HepG2 (cell line): ENCODE data around the gene RBM43. TPM values are rescaled to one million over a fixed set of nuclear protein-coding genes. Genes with fewer than 3 reads are reported as not detected.

Experiments
- ATF4 ChIP-seq, 2 experiments: fragments of 450-650 bp in 1 of 2; sonication (generic) in 1 of 2; formaldehyde crosslinking; IDR thresholded peaks; 2 replicates each; pipeline versions ENCODE4 v1.5.0 to v1.8.0; 2020 to 2022; ENCODE audit warnings: mild to moderate bottlenecking in 1 of 2, missing genetic modification reagents in 1 of 2
- DMTF1 ChIP-seq: sonication (generic); formaldehyde crosslinking; IDR thresholded peaks from 2 replicates; pipeline ENCODE4 v1.4.0; 2020; ENCODE audit warnings: mild to moderate bottlenecking, missing genetic modification reagents
- ETV5 ChIP-seq: IDR thresholded peaks from 2 replicates; pipeline ENCODE4 v1.6.1; 2018; ENCODE audit warnings: missing biosample characterization, missing genetic modification reagents, inconsistent platforms, borderline replicate concordance
- FOSL2 ChIP-seq: sonication (generic); formaldehyde crosslinking; IDR thresholded peaks from 2 replicates; pipeline ENCODE4 v1.4.0; 2020; ENCODE audit warnings: missing genetic modification reagents
- HNRNPK ChIP-seq: fragments of 200-400 bp; formaldehyde crosslinking; IDR thresholded peaks from 2 replicates; pipeline ENCODE4 v1.6.1; 2018; ENCODE audit warnings: low read length, low read depth, moderate library complexity, mild to moderate bottlenecking; ENCODE audit not compliant: poor library complexity, severe bottlenecking
- MTF2 ChIP-seq: sonication (generic); formaldehyde crosslinking; IDR thresholded peaks from 2 replicates; pipeline ENCODE4 v1.5.0; 2020; ENCODE audit warnings: missing genetic modification reagents, borderline replicate concordance
- MYPOP ChIP-seq: sonication (generic); formaldehyde crosslinking; IDR thresholded peaks from 2 replicates; pipeline ENCODE4 v1.8.1; 2023; ENCODE audit warnings: mild to moderate bottlenecking, moderate library complexity, missing genetic modification reagents
- NR2F6 ChIP-seq, 2 experiments: IDR thresholded peaks; 2 replicates each; pipeline ENCODE4 v1.6.1; 2016; ENCODE audit warnings: antibody characterized with exemption in 1 of 2, mild to moderate bottlenecking in 1 of 2
- ONECUT2 ChIP-seq: sonication (generic); formaldehyde crosslinking; IDR thresholded peaks from 2 replicates; pipeline ENCODE4 v1.4.0; 2020; ENCODE audit warnings: missing genetic modification reagents
- PCBP1 ChIP-seq: fragments of 200-400 bp; formaldehyde crosslinking; IDR thresholded peaks from 2 replicates; pipeline ENCODE4 v1.6.1; 2017; ENCODE audit warnings: mild to moderate bottlenecking, low read depth, low read length, borderline replicate concordance
- PRDM10 ChIP-seq: sonication (generic); formaldehyde crosslinking; IDR thresholded peaks from 2 replicates; pipeline ENCODE4 v1.4.0; 2020; ENCODE audit warnings: low read depth, missing genetic modification reagents
- RBM39 ChIP-seq: fragments of 200-400 bp; formaldehyde crosslinking; IDR thresholded peaks from one replicate; pipeline ENCODE4 v1.6.1; 2018; ENCODE audit warnings: antibody characterized with exemption, mild to moderate bottlenecking, low read depth, low read length; ENCODE audit not compliant: poor library complexity, severe bottlenecking
- TBL1XR1 ChIP-seq: fragments of 150-350 bp; IDR thresholded peaks from 2 replicates; pipeline ENCODE4 v1.6.1; 2014; ENCODE audit warnings: borderline replicate concordance, low read length; ENCODE audit not compliant: partially characterized antibody
- ZNF17 ChIP-seq: sonication (generic); formaldehyde crosslinking; IDR thresholded peaks from 2 replicates; pipeline ENCODE4 v1.5.0; 2020; ENCODE audit warnings: mild to moderate bottlenecking, missing genetic modification reagents
- ZNF547 ChIP-seq: sonication (generic); formaldehyde crosslinking; IDR thresholded peaks from 2 replicates; pipeline ENCODE4 v1.5.1; 2020; ENCODE audit warnings: mild to moderate bottlenecking, missing genetic modification reagents
- ZNF556 ChIP-seq: sonication (generic); formaldehyde crosslinking; IDR thresholded peaks from 2 replicates; pipeline ENCODE4 v1.4.0; 2020; ENCODE audit warnings: mild to moderate bottlenecking, missing genetic modification reagents, borderline replicate concordance
- ZNF619 ChIP-seq: sonication (generic); formaldehyde crosslinking; IDR thresholded peaks from 2 replicates; pipeline ENCODE4 v1.4.0; 2020; ENCODE audit warnings: mild to moderate bottlenecking, missing genetic modification reagents
- polyA plus RNA-seq, 8 experiments: library from polyadenylated mRNA; depleted of rRNA in 3 of 8; stranded (reverse) in 7 of 8; unstranded in 1 of 8; fragments of >200 nt; fragmentation: Illumina TruSeq in 4 of 8; extraction: Trizol in 4 of 8; gene quantifications; 2 replicates each; pipeline versions ENCODE4 v1.2.1 to v1.2.3, GENCODE V29; 2011 to 2016; ENCODE audit warnings: low read depth in 4 of 8, missing spikeins in 1 of 8, mixed read lengths in 1 of 8; ENCODE audit not compliant: insufficient read depth in 1 of 8
- total RNA-seq, 5 experiments: library from RNA; depleted of rRNA; stranded (reverse); fragments of >200 nt; fragmentation: Illumina TruSeq; extraction: Trizol; gene quantifications; 2 replicates each; pipeline ENCODE4 v1.2.3, GENCODE V29; 2016; ENCODE audit warnings: low read depth in 1 of 5

The RBM43 gene
- total and polyA plus RNA-seq, 2 of the 13 experiments (the other 11 are each of a cell fraction or from before 2014, with no cell fraction given): 0.31 to 0.70 TPM

- TF ChIP-seq PCBP1 (0 out of 2 replicates have a peak, but pooled peaks have one; percentile 46), ETV5 (CRISPR knock-in tag) (no peak; the same call in 1 of the 2 replicates), ZNF619 (CRISPR knock-in tag) (peak; percentile 84; the same call in 1 of the 2 replicates), ZNF547 (peak; percentile 94), FOSL2 (0 out of 2 replicates have a peak, but pooled peaks have one; percentile 19), HNRNPK (no peak), NR2F6 (IDR thresholded peaks at IDR 0.05) (no peak), NR2F6 (CRISPR knock-in tag; IDR thresholded peaks at IDR 0.05) (peak; percentile 32; the same call in 1 of the 2 replicates), PRDM10 (CRISPR knock-in tag) (0 out of 2 replicates have a peak, but pooled peaks have one; percentile 10), ONECUT2 (no peak), TBL1XR1 (no peak), ATF4 (CRISPR knock-in tag; IDR thresholded peaks at IDR 0.05) (no peak), DMTF1 (CRISPR knock-in tag) (0 out of 2 replicates have a peak, but pooled peaks have one; percentile 73), RBM39 (peak; percentile 84), ZNF17 (CRISPR knock-in tag) (0 out of 2 replicates have a peak, but pooled peaks have one; percentile 39), MYPOP (CRISPR knock-in tag) (peak; percentile 69), MTF2 (peak; percentile 93; the same call in 1 of the 2 replicates), ZNF556 (CRISPR knock-in tag) (peak; percentile 85; the same call in 1 of the 2 replicates)
Measured at GRCh38 chr2:151261231-151261976, at the start of gene RBM43 (continued).
